GM12878 (cell line): ENCODE results near the gene PRM3.
A peak's percentile ranks its signal among the peaks of the same experiment; 100 is the strongest.

Experiments used
- CTCF ChIP-seq, 3 experiments: IDR thresholded peaks in 2 of 3; conservative IDR thresholded peaks in 1 of 3; 2 replicates each; pipeline ENCODE4 v1.5.1; 2011; ENCODE audit warnings: low read depth in 3 of 3, low read length in 3 of 3, mild to moderate bottlenecking in 3 of 3, control low read depth in 2 of 3, moderate library complexity in 2 of 3, inconsistent platforms in 1 of 3, mixed read lengths in 1 of 3; ENCODE audit not compliant: control insufficient read depth in 2 of 3, insufficient read depth in 1 of 3; ENCODE audit errors: extremely low read depth in 1 of 3
- HDGF ChIP-seq: fragments of 450-650 bp; IDR thresholded peaks from 2 replicates; pipeline ENCODE4 v1.6.1; 2016; ENCODE audit warnings: antibody characterized with exemption
- IKZF2 ChIP-seq, 2 experiments: fragments of 450-650 bp; IDR thresholded peaks; 2 replicates each; pipeline ENCODE4 v1.6.1; 2017; ENCODE audit warnings: mild to moderate bottlenecking in 2 of 2, moderate library complexity in 2 of 2
- POLR2AphosphoS2 ChIP-seq: IDR thresholded peaks from 2 replicates; pipeline ENCODE4 v1.6.1; 2011; ENCODE audit warnings: low read depth, mild to moderate bottlenecking, low read length, improper control_type of control experiment, moderate library complexity
- REST ChIP-seq: IDR thresholded peaks from 2 replicates; pipeline ENCODE4 v1.6.1; 2012; ENCODE audit warnings: mild to moderate bottlenecking, low read depth, low read length
- SIN3A ChIP-seq: IDR thresholded peaks from 2 replicates; pipeline ENCODE4 v1.6.1; 2012; ENCODE audit warnings: low read depth, low read length, improper control_type of control experiment
- SRF ChIP-seq, 2 experiments: IDR thresholded peaks; 2 replicates each; pipeline ENCODE4 v1.6.1; 2011; ENCODE audit warnings: low read depth in 2 of 2, low read length in 2 of 2, mild to moderate bottlenecking in 1 of 2, moderate library complexity in 1 of 2
- ZNF207 ChIP-seq: fragments of 450-650 bp; IDR thresholded peaks from 2 replicates; pipeline ENCODE4 v1.6.1; 2014; ENCODE audit warnings: antibody characterized with exemption, mild to moderate bottlenecking, borderline replicate concordance

DNA sequence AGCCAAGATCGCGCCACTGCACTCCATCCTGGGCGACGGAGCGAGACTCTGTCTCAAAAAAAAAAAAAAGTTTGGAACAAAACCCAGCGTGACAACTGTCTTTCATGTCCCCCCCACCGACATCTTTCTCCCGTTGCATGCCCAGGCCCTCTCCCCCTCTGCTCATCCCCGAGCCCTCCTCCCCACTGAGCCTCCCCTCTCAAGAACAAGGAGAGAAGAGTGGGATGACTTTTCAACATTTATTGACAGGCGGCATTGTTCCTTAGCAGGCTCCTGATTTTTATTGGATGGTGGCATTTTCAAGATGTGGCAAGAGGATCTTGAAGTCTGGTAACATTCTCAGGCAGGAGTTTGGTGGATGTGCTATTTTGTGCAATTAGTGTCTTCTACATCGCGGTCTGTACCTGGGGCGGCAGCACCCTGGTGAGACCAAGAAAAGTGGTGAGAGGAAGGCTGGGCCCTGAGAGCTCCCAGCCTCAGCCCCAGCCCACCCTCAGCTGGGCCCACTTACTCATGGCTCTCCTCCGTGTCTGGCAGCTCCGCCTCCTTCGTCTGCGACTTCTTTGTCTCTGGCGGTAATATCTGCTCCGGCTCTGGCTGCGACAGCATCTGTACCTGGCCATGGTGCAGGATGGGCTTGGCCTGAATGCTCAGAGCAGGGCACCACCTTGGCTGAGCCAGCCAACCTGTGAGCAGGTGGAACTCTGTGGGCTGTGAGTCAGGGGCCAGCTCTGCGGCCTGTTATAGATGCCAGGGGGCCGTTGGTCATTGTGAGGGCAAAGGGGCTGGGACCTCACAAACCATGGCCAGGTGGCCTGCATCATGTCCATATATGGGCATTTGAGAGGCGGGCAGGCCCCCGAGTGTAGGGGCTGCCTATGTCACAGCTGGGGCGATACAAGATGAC, 7.4 kb upstream of the PRM3 start, which contains the start of gene PRM1:
- TF ChIP-seq IKZF2 (IDR thresholded peaks at IDR 0.05), result no peak
- no peak for TF ChIP-seq POLR2AphosphoS2
- TF ChIP-seq CTCF (IDR thresholded peaks at IDR 0.05 in 2 of 3, conservative IDR thresholded peaks at IDR 0.05 in 1 of 3; ENCODE audit: control insufficient read depth in 2 of 3, extremely low read depth in 1 of 3, insufficient read depth in 1 of 3, low read depth in 3 of 3, low read length in 3 of 3), result no peak
- TF ChIP-seq SRF (IDR thresholded peaks at IDR 0.05; ENCODE audit: low read depth in 2 of 2, low read length in 2 of 2), result peak; percentile 59 to 77
- no peak for TF ChIP-seq ZNF207
- TF ChIP-seq SIN3A, result no peak
- no peak for TF ChIP-seq HDGF
- no peak for TF ChIP-seq REST
